UCSD-AML1 (cell line): Measurements from ENCODE around the gene DNAH11.
A peak's percentile ranks its signal among the peaks of the same experiment; 100 is the strongest.
"Not testable (repeated sequence)": the region's sequence is repeated elsewhere in the genome, so short reads cannot be mapped to it uniquely, and the experiment has no call there.

Experiments
- DNase-seq: peaks from one replicate; lab custom pipeline; 2025; ENCODE audit not compliant: unreplicated experiment; lab: John Stamatoyannopoulos, UW

DNAH11 gene

GRCh38 chr7:21867816-21868575 is 325.2 kb downstream of the DNAH11 start:
- no peak for DNase-seq

- no peak for DNase-seq
Observed at GRCh38 chr7:21868576-21868850, 325.7 kb downstream of the DNAH11 start.

GRCh38 chr7:21869785-21870402 is 327.1 kb downstream of the DNAH11 start:
- no peak for DNase-seq

GRCh38 chr7:21883069-21883468 is 340.2 kb downstream of the DNAH11 start:
- no peak for DNase-seq

- not testable (repeated sequence) for DNase-seq
Observed at GRCh38 chr7:21883501-21883900, 340.7 kb downstream of the DNAH11 start.

GRCh38 chr7:21884496-21884895 is 341.7 kb downstream of the DNAH11 start:
- no peak for DNase-seq

- DNase-seq: no peak
Observed at GRCh38 chr7:21886396-21886795, 343.6 kb downstream of the DNAH11 start.

- no peak for DNase-seq
Observed at GRCh38 chr7:21887353-21887752, 344.5 kb downstream of the DNAH11 start.

GRCh38 chr7:21887779-21888178 is 344.9 kb downstream of the DNAH11 start:
- no peak for DNase-seq

GRCh38 chr7:21891291-21891690 is 348.5 kb downstream of the DNAH11 start:
- DNase-seq: no peak

- no peak for DNase-seq
Observed at GRCh38 chr7:21893401-21893800, 350.6 kb downstream of the DNAH11 start.

- peak; percentile 7 for DNase-seq
Observed at GRCh38 chr7:21898265-21898930, 355.6 kb downstream of the DNAH11 start.

- DNase-seq: no peak
Observed at GRCh38 chr7:21902240-21902639, 359.4 kb downstream of the DNAH11 start.

- no peak for DNase-seq
Observed at GRCh38 chr7:21903020-21903786, 360.4 kb downstream of the DNAH11 start.

GRCh38 chr7:21908746-21909145 is 365.9 kb downstream of the DNAH11 start:
- DNase-seq: no peak

GRCh38 chr7:21910253-21910652 is 367.4 kb downstream of the DNAH11 start:
- no peak for DNase-seq

- no peak for DNase-seq
Observed at GRCh38 chr7:21911341-21911875, 368.6 kb downstream of the DNAH11 start.

- no peak for DNase-seq
Observed at GRCh38 chr7:21912305-21912704, 369.5 kb downstream of the DNAH11 start.

- no peak for DNase-seq
Observed at GRCh38 chr7:21912931-21913780, 370.3 kb downstream of the DNAH11 start.

- no peak for DNase-seq
Observed at GRCh38 chr7:21914671-21915070, 371.8 kb downstream of the DNAH11 start.
